ENCODE measurements around the gene EHMT1. TPM values are rescaled to one million over a fixed set of nuclear protein-coding genes. Genes with fewer than 3 reads are reported as not detected.

The EHMT1 gene
- total and polyA plus RNA-seq, 2 of the 8 experiments (the other 6 are each of a cell fraction or from before 2014, with no cell fraction given) = 95.7 to 163 TPM

GRCh38 chr9:137749511-137749910 is 130.7 kb downstream of the EHMT1 start:
- Histone ChIP-seq H3K18ac (ENCODE audit: extremely low read depth, low read length) (no peak overlapping the region), H4K8ac (ENCODE audit: extremely low read depth, insufficient read depth, low read length) (no peak overlapping the region), H2AFZ (ENCODE audit: low read length) (no peak overlapping the region), H3K4me1 (replicated peaks in 1 of 4; ENCODE audit: control insufficient read depth in 3 of 4, insufficient read depth in 4 of 4, low read length in 3 of 4) (peaks cover 3 to 4% (median 3%) of the 10 kb centered on the region in 4 experiments; a peak in 5 of 7 replicates), H3K23me2 (ENCODE audit: low read depth, low read length) (no peaks in the 10 kb centered on the region), H4K20me1 (replicated peaks in 1 of 2; ENCODE audit: control insufficient read depth in 1 of 2, insufficient read depth in 2 of 2, low read length in 2 of 2) (peaks cover 3 to 4% of the 10 kb centered on the region in 2 experiments), H3K9ac (replicated peaks in 1 of 4; ENCODE audit: extremely low read depth in 1 of 4, low read depth in 3 of 4, low read length in 3 of 4) (no peak overlapping the region), H2AK5ac (ENCODE audit: low read depth, low read length) (no peak overlapping the region), H3K9me3 (ENCODE audit: insufficient read depth in 2 of 2, low read depth in 1 of 2, low read length in 1 of 2) (no peaks in the 10 kb centered on the region), H2BK12ac (ENCODE audit: low read depth, low read length) (no peak overlapping the region), H2BK20ac (ENCODE audit: low read length) (no peak overlapping the region), H4K5ac (ENCODE audit: insufficient read length, low read depth, low read length) (no peak overlapping the region), H3K4me3 (ENCODE audit: extremely low read depth in 1 of 4, insufficient read depth in 2 of 4, low read depth in 3 of 4, low read length in 4 of 4) (no peak overlapping the region), H4K91ac (replicated peaks; ENCODE audit: insufficient read length, low read length) (no peak overlapping the region), H3K27me3 (replicated peaks in 1 of 4; ENCODE audit: control insufficient read depth in 3 of 4, extremely low read depth in 1 of 4, insufficient read depth in 3 of 4, low read length in 3 of 4) (no peaks in the 10 kb centered on the region), H3K56ac (replicated peaks; ENCODE audit: insufficient read length, low read depth, low read length) (no peak overlapping the region), H3K14ac (ENCODE audit: insufficient read length) (no peak overlapping the region), H2BK15ac (ENCODE audit: low read length) (no peak overlapping the region), H2BK5ac (ENCODE audit: low read depth, low read length) (no peak overlapping the region), H2BK120ac (replicated peaks; ENCODE audit: low read depth, low read length) (no peak overlapping the region), H3K23ac (ENCODE audit: insufficient read length) (no peak overlapping the region), H3K79me2 (ENCODE audit: control insufficient read depth in 1 of 2, insufficient read depth in 2 of 2, low read length in 2 of 2) (peaks cover 0 to 18% of the 10 kb centered on the region in 2 experiments; a peak in 1 of 4 replicates), H3K27ac (ENCODE audit: low read depth, low read length) (no peak overlapping the region), H3K4ac (replicated peaks; ENCODE audit: insufficient read length, low read depth, low read length) (no peak overlapping the region), H3K36me3 (ENCODE audit: control insufficient read depth in 2 of 4, insufficient read depth in 4 of 4, low read length in 3 of 4) (peaks cover 5 to 20% (median 10%) of the 10 kb centered on the region in 4 experiments; a peak in 6 of 8 replicates), H3K4me2 (ENCODE audit: insufficient read depth in 1 of 2, low read depth in 2 of 2, low read length in 2 of 2) (no peak overlapping the region), H3K79me1 (ENCODE audit: low read depth, low read length) (peaks cover 4% of the 10 kb centered on the region)
- POLR2A ChIA-PET (ENCODE audit: partially characterized antibody) = interaction anchor here (1.4 kb wide), 1 partner anchor 9 kb away, joined by 7 read pairs; no protein-coding TSS in a partner anchor
- DNase-seq (ENCODE audit: low read depth in 1 of 2, low spot score in 2 of 2) = no peak
- 97% methylated on average over 4 of the region's 4 CpGs; no CpG with 5 or more reads in 1 of the 2 experiments for WGBS, 2 experiments (ENCODE audit: extremely low coverage in 1 of 2, insufficient coverage in 1 of 2, insufficient read length in 1 of 2, insufficient replicate concordance in 2 of 2, low coverage in 1 of 2, low lambda C conversion rate in 2 of 2, missing lambda C conversion rate in 1 of 2)
- CTCF ChIA-PET (ENCODE audit: partially characterized antibody) = interaction anchor here (0.5 to 1.8 kb wide), 10 partner anchors 9 to 354 kb away, joined by 3 to 5 read pairs (median 3); no protein-coding TSS in a partner anchor
- FAIRE-seq = no peak
- no peak for TF ChIP-seq GTF2F1 (IDR thresholded peaks at IDR 0.05; ENCODE audit: borderline replicate concordance, low read depth, low read length)
- TF ChIP-seq JUN (IDR thresholded peaks at IDR 0.05; ENCODE audit: low read depth, low read length) = no peak
- no peak for TF ChIP-seq NANOG (IDR thresholded peaks at IDR 0.05; ENCODE audit: insufficient read depth, low read depth, low read length, poor library complexity, severe bottlenecking)
- TF ChIP-seq FOSL1 (IDR thresholded peaks at IDR 0.05; ENCODE audit: insufficient read depth, low read depth, low read length) = no peak
- no peak for TF ChIP-seq TAF1 (IDR thresholded peaks at IDR 0.05; ENCODE audit: low read depth, low read length)
- TF ChIP-seq TCF12 (IDR thresholded peaks at IDR 0.05; ENCODE audit: low read depth, low read length) = no peak
- no peak for TF ChIP-seq CREB1 (IDR thresholded peaks at IDR 0.05)
- no peak for TF ChIP-seq KDM5A (IDR thresholded peaks at IDR 0.05; ENCODE audit: low read length)
- TF ChIP-seq KDM4A (IDR thresholded peaks at IDR 0.05; ENCODE audit: low read depth, low read length, severe bottlenecking) = no peak
- no peak for TF ChIP-seq RAD21 (IDR thresholded peaks at IDR 0.05 in 1 of 2, conservative IDR thresholded peaks at IDR 0.05 in 1 of 2; ENCODE audit: low read depth in 2 of 2, low read length in 2 of 2)
- TF ChIP-seq MAFK (IDR thresholded peaks at IDR 0.05; ENCODE audit: low read depth, low read length) = no peak
- no peak for TF ChIP-seq RBBP5 (IDR thresholded peaks at IDR 0.05; ENCODE audit: borderline replicate concordance, low read depth, low read length)
- TF ChIP-seq, protein P1, sequence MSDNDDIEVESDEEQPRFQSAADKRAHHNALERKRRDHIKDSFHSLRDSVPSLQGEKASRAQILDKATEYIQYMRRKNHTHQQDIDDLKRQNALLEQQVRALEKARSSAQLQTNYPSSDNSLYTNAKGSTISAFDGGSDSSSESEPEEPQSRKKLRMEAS (IDR thresholded peaks at IDR 0.05) = no peak
- no peak for TF ChIP-seq SRF (IDR thresholded peaks at IDR 0.05; ENCODE audit: low read depth, low read length)

Data from H1 (cell line).